Breast epithelium (tissue), 4 donors: ENCODE data around the gene LAMA3. TPM values are rescaled to one million over a fixed set of nuclear protein-coding genes. Genes with fewer than 3 reads are reported as not detected.

Experiments used
- DNase-seq, 2 donors: peaks; one replicate each; pipeline ENCODE4 v3.0.0-alpha.2; 2019; ENCODE audit warnings: low spot score in 2 of 2
- H3K27ac ChIP-seq, 2 donors: fragments of 200-600 bp; sonication (generic) in 1 of 2; one replicate each; pipeline ENCODE4 v1.5.1; 2016 to 2019; ENCODE audit warnings: mild to moderate bottlenecking in 1 of 2
- H3K27me3 ChIP-seq, 2 donors: fragments of 200-600 bp; sonication (generic) in 1 of 2; one replicate each; pipeline versions ENCODE4 v1.5.1 to v1.6.0; 2017 to 2019; ENCODE audit warnings: control low read depth in 1 of 2, mild to moderate bottlenecking in 1 of 2
- H3K36me3 ChIP-seq: fragments of 200-600 bp; one replicate; pipeline ENCODE4 v1.5.1; 2019
- H3K4me1 ChIP-seq, 2 donors: fragments of 200-600 bp; sonication (generic); one replicate each; pipeline ENCODE4 v1.5.1; 2016 to 2019; ENCODE audit warnings: control low read depth in 1 of 2
- H3K4me3 ChIP-seq, 3 donors: fragments of 200-600 bp; sonication (generic); 1 replicate in 2 of 3; 2 replicates in 1 of 3; pipeline ENCODE4 v1.5.1; 2016 to 2019; ENCODE audit warnings: mild to moderate bottlenecking in 3 of 3, moderate library complexity in 2 of 3
- H3K9me3 ChIP-seq, 2 donors: fragments of 200-600 bp; sonication (generic) in 1 of 2; one replicate each; pipeline ENCODE4 v1.5.1; 2016 to 2019; ENCODE audit warnings: control low read depth in 1 of 2
- CTCF ChIP-seq, 3 donors: fragments of 450-650 bp; IDR thresholded peaks; one replicate each; pipeline ENCODE4 v1.5.1; 2016 to 2017; ENCODE audit warnings: antibody characterized with exemption in 3 of 3, mild to moderate bottlenecking in 3 of 3, moderate library complexity in 3 of 3
- POLR2A ChIP-seq: fragments of 450-650 bp; IDR thresholded peaks from one replicate; pipeline ENCODE4 v1.6.1; 2016; ENCODE audit warnings: antibody characterized with exemption, mild to moderate bottlenecking, moderate library complexity
- POLR2AphosphoS5 ChIP-seq, 3 donors: sonication (generic); formaldehyde crosslinking; IDR thresholded peaks; one replicate each; pipeline ENCODE4 v1.6.1; 2017; ENCODE audit warnings: antibody characterized with exemption in 3 of 3
- intact Hi-C: fragments of 100-400 bp; cut with DNase I; formaldehyde crosslinking; loops from one replicate; pipeline ENCODE4 v1.15.1; 2023; ENCODE audit warnings: low total_unique reads
- total RNA-seq, 3 donors: library from RNA; depleted of rRNA; stranded (reverse); fragments of >200 nt; gene quantifications; one replicate each; pipeline ENCODE4 v1.1.0, GENCODE V29; 2016

Gene LAMA3
- total RNA-seq, 3 donors from 2014 or later: 43.4 to 173 (median 127) TPM

DNA sequence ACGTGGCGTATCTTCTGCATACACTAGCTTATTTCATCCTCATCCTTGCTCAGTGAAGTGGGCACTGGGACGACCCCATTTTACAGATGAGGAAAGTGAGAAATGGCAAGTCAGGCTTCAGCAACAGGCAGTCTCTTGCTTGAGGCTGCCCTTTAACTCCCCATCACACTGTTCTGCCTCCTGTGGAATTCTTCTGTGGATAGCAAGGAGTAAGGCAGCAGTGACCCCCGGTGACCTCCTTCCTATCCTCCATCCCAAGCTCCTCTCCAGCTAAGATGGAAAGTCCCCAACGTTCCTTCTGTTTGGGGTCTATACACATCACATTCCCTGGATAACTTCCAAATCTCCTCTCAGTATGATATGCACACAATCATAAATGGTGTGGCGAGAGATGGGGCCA is 37.0 kb upstream of the LAMA3 start:
- no peak for DNase-seq
- TF ChIP-seq CTCF (IDR thresholded peaks at IDR 0.05): no peak
- no peak for TF ChIP-seq POLR2A
- no peak for TF ChIP-seq POLR2AphosphoS5 (IDR thresholded peaks at IDR 0.05)
- Histone ChIP-seq H3K27ac (no peak overlapping the region), H3K4me1 (no peaks in the 10 kb centered on the region), H3K4me3 (no peak overlapping the region), H3K27me3 (no peaks in the 10 kb centered on the region), H3K36me3 (no peaks in the 10 kb centered on the region), H3K9me3 (no peaks in the 10 kb centered on the region)
- intact Hi-C loops: no loop called here

GRCh38 chr18:23658285-23658684 is 31.0 kb upstream of the LAMA3 start:
- Histone ChIP-seq H3K27ac (no peak overlapping the region), H3K27me3 (peaks cover 0 to 6% of the 10 kb centered on the region in 2 donors), H3K4me1 (no peaks in the 10 kb centered on the region), H3K9me3 (no peaks in the 10 kb centered on the region), H3K36me3 (no peaks in the 10 kb centered on the region), H3K4me3 (no peak overlapping the region)
- no peak for TF ChIP-seq POLR2AphosphoS5 (IDR thresholded peaks at IDR 0.05)
- no peak for TF ChIP-seq CTCF (IDR thresholded peaks at IDR 0.05)
- TF ChIP-seq POLR2A: no peak
- no peak for DNase-seq
- intact Hi-C loops: no loop called here

- TF ChIP-seq CTCF (IDR thresholded peaks at IDR 0.05) (no peak), POLR2A (no peak), POLR2AphosphoS5 (IDR thresholded peaks at IDR 0.05) (no peak)
- no peak for DNase-seq
- H3K9me3 ChIP-seq: no peaks in the 10 kb centered on the region
- peaks cover 0 to 6% of the 10 kb centered on the region in 2 donors for H3K27me3 ChIP-seq
- no peaks in the 10 kb centered on the region for H3K4me1 ChIP-seq
- H3K4me3 ChIP-seq: peak overlapping the region; percentile 58 to 88 (median 60)
- peak overlapping the region in 1 of 2 donors; percentile 25 for H3K27ac ChIP-seq
- no peaks in the 10 kb centered on the region for H3K36me3 ChIP-seq
- intact Hi-C loops: no loop called here
Measured at GRCh38 chr18:23661735-23662308, 27.4 kb upstream of the LAMA3 start.

DNA sequence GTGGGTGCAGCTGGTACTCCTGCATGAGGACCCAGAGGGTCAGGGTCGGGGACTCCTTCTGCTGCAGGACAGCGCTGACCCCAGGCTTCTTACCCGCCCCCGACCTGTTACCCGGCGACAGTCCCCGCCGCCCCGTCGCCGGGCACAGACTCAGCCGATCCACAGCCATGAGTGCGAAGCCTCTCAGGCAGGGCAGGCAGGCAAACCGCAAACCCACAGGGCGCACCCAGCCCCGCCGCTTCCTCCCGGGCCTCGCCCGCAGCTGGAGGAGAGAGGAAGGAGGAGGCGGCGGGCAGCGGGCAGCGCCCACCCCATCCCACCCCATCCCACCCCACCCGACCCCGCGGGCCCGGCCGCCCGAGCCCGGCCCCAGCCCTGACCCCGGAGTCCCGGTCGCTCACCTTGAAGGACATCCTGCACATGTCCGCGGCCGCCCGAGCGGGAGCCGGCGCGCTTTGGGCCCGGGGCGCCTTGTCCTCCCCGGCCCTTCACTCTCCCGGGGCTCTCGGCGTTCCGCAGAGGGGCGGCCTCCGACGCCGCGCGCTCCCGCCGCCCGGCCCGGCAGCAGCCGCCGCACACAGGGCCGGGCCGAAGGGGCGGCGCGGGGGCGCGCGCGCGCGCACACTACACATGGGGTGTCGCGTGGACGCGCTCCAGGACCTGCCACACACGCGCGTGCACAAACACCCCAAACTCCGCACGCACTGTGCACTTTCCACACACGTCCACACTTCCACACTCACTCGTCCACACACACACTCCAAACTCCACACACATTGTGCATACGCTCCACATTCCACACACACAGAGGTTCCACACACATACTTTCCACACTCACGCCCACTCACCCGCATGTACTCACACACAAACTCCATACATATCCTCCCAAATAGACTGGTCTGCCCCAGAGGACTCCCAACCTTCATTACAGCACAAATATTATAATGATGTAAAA is 26.7 kb upstream of the LAMA3 start, which contains the start of gene ANKRD29:
TSS of gene ANKRD29 (minus strand) at position 603 of the 955 bp plus-strand sequence. CDS start at position 422, 181 bp downstream.
- peak within 1 kb of the TSS; percentile 58 to 88 (median 60) for H3K4me3 ChIP-seq
- no peaks in the 10 kb centered on the region for H3K36me3 ChIP-seq
- peaks cover 0 to 6% of the 10 kb centered on the region in 2 donors for H3K27me3 ChIP-seq
- no peak for DNase-seq
- no peaks in the 10 kb centered on the region for H3K4me1 ChIP-seq
- H3K9me3 ChIP-seq: no peaks in the 10 kb centered on the region
- peak within 1 kb of the TSS; percentile 25 to 75 for H3K27ac ChIP-seq
- no peak for TF ChIP-seq CTCF (IDR thresholded peaks at IDR 0.05)
- no peak for TF ChIP-seq POLR2AphosphoS5 (IDR thresholded peaks at IDR 0.05)
- TF ChIP-seq POLR2A: no peak
- intact Hi-C loops: no loop called here

DNA sequence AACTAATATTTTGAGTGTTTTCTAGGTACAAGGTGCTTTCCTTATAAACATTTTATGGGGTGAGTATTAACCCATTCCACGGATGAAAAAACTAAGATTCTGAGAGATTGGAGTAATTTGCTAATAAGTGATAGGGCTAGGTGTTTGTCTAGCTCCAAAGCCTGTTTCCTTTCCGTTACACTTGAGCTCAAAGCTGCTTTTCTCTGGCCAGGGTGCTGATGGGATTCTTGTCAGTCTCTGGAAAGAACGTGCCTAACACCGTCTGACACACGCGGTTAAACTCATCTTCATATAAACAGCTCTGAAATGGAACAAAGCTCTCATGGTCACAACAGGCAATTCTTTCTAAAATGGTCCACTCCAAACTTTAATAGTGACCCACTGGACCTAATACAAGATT is 24.6 kb upstream of the LAMA3 start:
- H3K36me3 ChIP-seq: no peaks in the 10 kb centered on the region
- no peaks in the 10 kb centered on the region for H3K4me1 ChIP-seq
- peaks cover 0 to 6% of the 10 kb centered on the region in 2 donors for H3K27me3 ChIP-seq
- no peaks in the 10 kb centered on the region for H3K9me3 ChIP-seq
- TF ChIP-seq POLR2AphosphoS5 (IDR thresholded peaks at IDR 0.05) (no peak), POLR2A (no peak), CTCF (IDR thresholded peaks at IDR 0.05) (no peak)
- no peak overlapping the region for H3K27ac ChIP-seq
- intact Hi-C loops: no loop called here
- H3K4me3 ChIP-seq: no peak overlapping the region
- DNase-seq: no peak
